NOMO-1 treated with dmso at 0.1 percent for 144 hours (cell line): ENCODE results near the gene TBC1D22A.

Experiments used
- DNase-seq: peaks from one replicate; lab custom pipeline; 2025; ENCODE audit not compliant: unreplicated experiment; lab: John Stamatoyannopoulos, UW

TBC1D22A gene

DNA sequence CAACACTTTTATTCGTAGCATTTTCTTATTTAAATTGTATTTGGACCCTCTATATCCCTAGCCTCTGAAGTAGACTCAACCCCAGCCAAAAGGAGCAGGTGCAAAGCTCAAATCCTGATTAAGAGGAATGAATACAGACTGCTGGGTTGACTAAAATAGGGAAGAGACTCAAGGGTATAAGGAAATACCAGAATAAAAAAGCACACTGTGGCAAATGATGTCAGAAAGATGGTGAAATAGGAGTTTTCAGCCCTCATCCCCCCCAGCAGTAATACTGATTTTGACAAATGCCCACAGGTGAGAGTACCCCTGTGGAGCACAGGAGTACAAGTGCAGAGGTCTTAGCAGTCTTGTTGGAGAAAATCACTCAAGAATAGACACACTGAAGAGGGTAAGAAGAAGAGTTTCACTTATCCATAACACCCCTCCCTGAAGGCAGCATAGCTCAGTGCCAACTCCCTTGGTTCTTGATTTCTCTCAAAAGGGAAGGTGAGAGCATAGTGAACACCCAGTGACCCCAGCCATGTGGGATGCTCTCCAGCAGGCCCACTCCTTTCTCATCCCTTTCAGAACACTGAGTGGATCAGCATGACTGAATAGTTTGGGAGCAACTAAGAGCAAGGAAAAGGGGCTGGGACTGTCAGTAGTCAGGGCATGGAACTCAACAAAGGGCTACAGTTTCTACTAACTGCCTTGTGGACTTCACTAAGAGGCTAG is 71.7 kb downstream of the TBC1D22A start:
- no peak for DNase-seq

GRCh38 chr22:46835288-46835687 is 72.8 kb downstream of the TBC1D22A start:
- no peak for DNase-seq

GRCh38 chr22:46835693-46836092 is 73.2 kb downstream of the TBC1D22A start:
- DNase-seq: no peak

DNA sequence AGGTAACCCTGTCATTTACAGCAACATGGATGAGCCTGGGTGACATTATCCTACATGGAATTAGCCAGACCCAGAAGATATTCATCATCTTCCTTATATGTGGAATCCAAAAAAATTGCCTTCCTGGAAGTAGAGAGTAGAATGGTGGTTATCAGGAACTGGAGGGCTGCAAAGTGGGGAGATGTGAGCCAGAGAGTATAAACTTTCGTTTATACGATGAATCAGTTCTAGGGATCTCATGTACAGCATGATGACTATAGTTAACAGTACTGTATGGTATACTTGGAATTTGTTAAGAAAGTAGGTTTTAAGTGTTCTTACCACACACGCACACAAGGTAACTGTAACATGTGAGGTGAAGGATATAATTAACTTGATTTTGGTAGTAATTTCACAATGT is 79.1 kb downstream of the TBC1D22A start:
- no peak for DNase-seq

DNA sequence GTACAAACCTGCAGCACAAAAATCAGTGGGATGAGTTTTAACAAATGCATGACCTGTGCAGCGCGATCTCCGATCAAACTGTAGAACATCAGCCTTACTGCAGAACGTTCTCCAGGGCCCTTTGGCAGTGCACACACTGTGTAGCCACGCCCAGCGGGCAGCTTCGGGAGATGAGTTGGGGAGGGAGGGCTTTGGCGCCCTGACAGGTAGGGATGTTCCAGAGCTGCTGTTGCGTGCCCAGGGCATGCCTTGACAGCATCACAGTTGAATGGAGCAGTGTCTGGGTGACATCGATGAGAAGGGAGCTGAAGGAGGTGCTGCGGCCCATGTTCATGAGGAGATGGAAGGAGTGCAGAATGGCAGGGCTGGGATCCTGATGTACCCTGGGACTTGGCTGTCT is 80.2 kb downstream of the TBC1D22A start:
- no peak for DNase-seq

- no peak for DNase-seq
Observed at GRCh38 chr22:46843821-46844255, 81.4 kb downstream of the TBC1D22A start.

DNA sequence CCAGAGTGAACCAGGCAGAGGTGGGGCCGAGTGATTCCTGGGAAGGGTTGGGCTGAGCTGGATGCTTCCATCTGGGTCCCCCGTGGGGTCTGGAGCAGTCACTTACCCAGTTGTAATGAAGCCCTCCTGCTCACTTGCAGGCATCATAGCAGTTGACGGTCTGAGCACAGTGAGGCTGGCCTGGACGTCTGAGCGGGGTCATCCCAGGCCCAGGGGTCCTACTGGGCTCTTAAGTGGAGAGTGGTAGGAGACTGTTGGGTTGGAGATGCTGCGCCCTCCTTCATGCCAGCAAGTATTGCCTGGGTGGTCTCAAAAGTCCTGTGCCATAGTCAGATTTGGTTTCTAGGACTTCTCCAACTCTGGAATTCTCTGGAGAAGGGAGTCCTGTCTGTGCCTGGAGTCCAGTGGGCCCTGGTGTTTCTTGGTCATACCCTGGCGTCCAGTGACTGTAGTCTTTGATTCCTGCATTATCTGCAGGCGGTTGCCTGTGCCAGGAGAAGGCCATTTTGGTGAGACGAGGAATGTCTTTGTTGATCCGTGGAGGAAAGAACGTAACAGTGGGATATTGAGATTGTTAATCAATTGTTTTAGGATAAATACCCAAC is 82.3 kb downstream of the TBC1D22A start:
- no peak for DNase-seq

- DNase-seq: no peak
Observed at GRCh38 chr22:46845296-46846149, 83.1 kb downstream of the TBC1D22A start.

GRCh38 chr22:46846150-46846831 is 83.8 kb downstream of the TBC1D22A start:
- no peak for DNase-seq

DNA sequence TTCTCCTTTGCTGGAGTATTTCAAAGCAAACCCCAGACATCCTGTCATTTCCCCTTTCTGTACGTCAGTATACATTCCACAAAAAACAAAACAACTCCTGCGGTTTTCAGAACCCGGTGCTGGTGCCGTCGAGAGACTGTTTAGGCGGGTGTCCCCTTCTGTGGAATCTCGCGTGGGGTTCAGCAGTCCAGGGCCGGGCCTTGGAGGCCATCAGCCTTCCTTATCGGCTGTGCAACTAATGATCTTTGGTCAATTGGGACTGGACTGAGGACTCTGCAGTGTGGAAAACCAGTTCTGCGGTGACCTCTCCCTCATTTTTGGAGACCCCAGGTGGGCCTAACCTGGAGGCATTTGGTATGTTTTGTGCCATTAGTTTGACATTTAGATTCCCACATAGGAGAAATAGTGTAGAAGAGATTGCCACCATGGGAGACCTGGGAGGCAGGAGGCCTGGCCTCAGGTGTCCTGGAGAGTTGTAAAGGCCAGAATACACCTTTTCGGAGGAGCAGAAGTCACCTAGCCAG is 84.4 kb downstream of the TBC1D22A start:
- DNase-seq: no peak

- no peak for DNase-seq
Observed at GRCh38 chr22:46848197-46848596, 85.7 kb downstream of the TBC1D22A start.

DNA sequence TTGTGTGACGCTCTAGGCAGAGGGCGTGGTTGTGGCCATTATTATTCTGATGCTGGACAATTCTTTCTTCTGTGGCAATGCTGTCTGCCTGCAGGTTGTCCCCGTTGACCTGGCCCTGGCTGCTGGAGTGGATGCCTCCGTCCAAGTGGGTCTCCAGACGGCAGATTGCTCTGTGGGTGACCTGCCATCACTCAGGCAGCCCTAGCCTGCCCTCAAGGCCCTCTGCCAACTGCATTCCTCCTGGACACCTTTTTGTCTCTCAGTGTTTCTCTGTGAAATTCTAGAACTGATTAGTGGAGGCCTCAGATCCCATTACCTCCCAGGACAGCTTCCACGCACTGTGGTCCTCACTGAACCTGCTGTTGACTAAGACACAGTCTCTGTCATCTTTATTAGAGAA is 86.7 kb downstream of the TBC1D22A start:
- no peak for DNase-seq

DNA sequence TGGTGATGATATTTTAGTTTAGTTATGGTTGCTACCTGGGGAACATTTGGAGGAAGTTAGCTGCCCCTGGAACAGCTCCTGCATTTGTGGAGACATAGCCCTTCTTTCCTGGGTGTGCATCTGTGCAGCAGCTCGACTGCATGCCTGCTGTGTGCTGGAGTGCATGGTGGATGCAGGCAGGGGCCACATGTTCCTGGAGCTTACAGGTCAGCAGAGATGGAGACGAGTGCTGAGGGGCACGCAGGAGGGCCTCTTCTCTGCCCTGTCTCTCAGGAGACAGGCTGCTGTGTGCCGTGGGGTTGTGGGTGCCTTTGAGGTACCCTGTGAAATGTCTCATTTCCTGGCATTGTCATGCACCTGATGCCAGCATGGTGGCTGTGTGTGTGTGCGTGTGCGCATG is 87.5 kb downstream of the TBC1D22A start:
- no peak for DNase-seq

GRCh38 chr22:46851311-46851710 is 88.9 kb downstream of the TBC1D22A start:
- DNase-seq: no peak

GRCh38 chr22:46851941-46852340 is 89.5 kb downstream of the TBC1D22A start:
- DNase-seq: no peak

DNA sequence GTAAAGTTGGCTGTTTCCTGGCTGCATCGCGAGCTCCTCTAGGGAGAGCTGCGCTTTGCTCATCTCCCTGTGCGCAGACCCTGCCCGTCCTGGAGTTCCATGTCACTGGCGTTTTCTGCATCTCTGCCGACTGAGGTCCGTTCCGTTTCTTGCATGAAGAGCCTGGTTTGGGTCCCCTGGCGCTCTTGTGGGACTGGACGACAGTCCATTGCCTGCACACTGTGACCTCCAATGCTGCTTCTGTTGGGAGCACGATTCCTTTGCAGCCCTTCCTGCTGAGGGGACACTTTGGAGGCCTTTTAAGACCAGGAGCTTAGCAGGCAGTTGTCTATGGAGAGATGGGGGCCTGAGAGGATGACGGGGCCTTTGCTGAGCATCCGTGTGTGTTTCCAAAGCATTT is 90.3 kb downstream of the TBC1D22A start:
- DNase-seq: no peak

DNA sequence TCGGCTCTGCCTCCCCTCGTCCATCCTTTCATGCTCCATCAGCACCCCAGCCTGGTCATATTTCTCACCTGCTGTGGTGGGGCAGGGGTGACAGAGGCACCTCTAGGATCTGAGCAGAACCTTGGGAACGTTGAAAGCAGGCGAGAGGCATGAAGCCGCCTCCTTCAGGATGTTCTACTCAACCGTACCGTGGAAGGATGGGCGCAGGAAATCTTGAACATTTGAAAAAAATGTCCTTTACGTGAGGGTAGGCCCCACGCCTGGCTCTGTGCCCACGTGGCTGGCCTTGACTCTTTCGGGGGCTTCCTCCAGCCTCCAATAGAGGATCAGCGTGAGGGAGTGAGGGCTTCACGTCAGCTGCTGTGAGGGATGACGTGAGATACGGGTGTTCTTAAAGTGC is 90.7 kb downstream of the TBC1D22A start:
- no peak for DNase-seq

GRCh38 chr22:46854125-46854870 is 91.8 kb downstream of the TBC1D22A start:
- DNase-seq: peak; percentile 58

GRCh38 chr22:46855681-46856080 is 93.2 kb downstream of the TBC1D22A start:
- DNase-seq: no peak

- DNase-seq: no peak
Observed at GRCh38 chr22:46856661-46857060, 94.2 kb downstream of the TBC1D22A start.
